ENCODE data around the gene STXBP4.
"Not testable (repeated sequence)": the region's sequence is repeated elsewhere in the genome, so short reads cannot be mapped to it uniquely, and the experiment has no call there.

Gene STXBP4

DNA sequence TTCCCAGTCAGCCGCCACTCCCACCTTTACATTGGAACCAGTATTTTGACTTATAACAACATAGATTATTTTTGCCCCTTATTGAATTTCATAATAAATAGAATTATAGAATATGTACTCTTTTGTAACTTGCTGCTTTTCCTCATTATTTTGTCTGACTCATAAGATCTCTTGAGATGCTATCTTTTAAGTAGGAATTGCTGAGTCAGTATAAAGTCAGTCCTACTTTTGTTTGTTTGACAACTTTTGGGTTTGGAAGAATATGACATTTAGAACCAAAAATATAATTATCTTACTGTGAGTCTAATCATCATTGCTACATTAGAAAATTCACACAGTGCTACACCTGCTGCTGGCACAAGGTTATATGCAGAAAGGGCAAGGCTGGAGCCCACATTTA is 69.7 kb downstream of the STXBP4 start:
- DNase-seq (ENCODE audit: low read depth in 4 of 4, low spot score in 1 of 4) = no peak

DNA sequence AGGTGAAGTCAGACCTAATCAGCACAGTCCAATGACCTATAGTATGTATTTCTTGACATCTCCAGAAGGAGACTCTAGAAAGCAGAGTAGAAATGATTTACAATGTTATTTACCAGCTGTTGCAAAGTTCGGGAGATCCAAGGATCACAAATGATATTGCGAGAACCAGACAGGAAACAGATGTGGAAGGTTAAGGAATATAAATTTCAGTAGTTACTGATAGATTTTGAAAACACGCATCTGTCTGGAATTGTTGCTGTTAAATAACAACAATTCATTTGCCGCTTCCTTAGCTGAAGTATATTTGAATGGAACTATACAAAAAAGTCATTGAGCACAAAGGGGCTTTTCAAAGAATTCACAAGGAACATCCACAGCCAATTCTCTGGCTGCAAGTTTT is 72.0 kb downstream of the STXBP4 start:
- DNase-seq (ENCODE audit: low read depth in 4 of 4, low spot score in 1 of 4) = no peak

DNA sequence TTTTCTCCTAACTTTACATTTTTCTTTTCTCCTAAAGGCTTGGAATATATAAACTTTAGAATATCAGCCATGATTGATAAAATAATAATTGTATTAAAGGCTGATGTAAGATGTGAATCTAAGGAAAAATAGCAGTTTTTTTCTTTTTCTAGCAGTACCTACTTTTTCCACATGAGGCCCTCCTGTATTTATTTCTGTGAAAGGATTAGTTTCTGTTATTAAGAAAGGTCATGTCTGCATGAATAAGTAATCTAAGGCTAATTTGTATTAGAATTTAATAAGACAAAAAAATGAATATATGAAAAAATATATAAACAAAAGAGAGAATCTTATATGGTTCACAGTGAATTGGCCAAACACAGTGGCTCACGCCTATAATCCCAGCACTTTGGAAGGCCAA is 85.3 kb downstream of the STXBP4 start:
- no peak for DNase-seq (ENCODE audit: low read depth in 4 of 4, low spot score in 1 of 4)

DNA sequence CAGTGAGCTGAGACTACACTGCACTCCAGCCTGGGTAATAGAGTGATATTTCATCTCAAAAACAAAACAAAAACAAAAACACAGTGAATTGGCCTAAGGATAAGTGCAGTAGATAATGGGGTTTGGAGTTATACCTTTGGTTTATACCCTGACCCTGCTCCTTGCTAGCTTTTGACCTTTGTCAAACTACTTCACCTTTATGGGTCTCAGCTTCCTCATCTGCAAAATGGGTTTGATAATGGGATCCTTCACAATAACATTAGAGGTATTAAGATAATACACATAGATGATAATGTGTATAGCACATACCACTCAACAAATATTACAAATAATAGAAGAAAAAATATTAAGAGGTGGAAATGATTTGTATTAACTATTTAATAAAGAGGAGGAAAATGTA is 85.9 kb downstream of the STXBP4 start:
- DNase-seq (ENCODE audit: low read depth in 4 of 4, low spot score in 1 of 4) = no peak

DNA sequence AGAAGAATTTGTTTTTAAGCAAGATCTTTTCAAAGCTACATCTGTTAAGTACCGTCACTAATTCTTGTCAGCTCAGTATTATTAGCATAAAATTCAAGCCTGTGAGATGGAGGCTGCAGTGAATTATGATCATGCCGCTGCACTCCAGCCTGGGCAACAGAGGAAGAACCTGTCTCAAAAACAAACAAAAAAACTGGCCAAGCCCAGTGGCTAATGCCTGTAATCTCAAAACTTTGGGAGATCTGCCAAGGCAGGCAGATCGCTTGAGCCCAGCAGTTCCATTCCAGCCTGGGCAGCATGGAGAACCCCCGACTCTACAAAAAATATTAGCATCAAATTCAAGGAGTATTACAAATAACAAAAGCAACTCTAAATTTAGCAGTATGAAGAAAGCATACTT is 88.0 kb downstream of the STXBP4 start:
- no peak for DNase-seq (ENCODE audit: low read depth in 4 of 4, low spot score in 1 of 4)

DNA sequence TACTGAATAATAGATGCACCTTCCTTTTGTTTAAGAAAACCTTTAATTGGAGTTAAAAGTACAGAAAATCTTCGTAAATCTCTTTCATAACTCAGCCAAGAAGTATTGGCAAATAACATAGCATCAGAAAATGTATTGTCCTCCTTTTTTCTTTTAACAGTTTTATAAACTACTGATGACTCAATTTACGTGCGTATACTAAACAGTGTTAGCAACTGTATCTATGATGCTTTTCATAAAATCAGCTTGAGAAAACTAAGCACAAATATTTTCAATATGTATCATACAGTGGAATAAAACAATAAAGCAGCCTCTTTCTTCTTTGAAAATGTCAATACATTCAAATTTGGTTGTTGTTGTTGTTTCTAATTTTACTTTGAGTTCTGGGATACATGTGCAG is 88.6 kb downstream of the STXBP4 start:
- no peak for DNase-seq (ENCODE audit: low read depth in 4 of 4, low spot score in 1 of 4)

DNA sequence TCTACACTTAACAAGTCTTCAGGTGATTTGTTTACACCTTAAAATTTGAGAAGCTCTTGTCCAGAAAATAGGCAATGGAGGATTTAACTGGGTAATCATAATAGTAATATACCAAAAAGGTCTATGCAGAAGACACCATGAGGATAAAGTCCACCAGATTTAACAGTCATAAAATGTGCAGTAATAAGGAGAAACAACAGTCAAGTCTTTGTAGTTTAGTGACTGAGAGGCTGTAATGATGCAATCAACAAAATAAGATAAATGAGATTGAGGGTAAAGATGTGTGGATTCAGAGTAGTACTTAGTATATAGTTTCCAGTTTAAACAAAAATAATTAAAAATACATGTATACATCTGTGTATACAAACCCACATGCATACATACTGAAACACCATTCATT is 91.2 kb downstream of the STXBP4 start:
- DNase-seq (ENCODE audit: low read depth in 4 of 4, low spot score in 1 of 4) = no peak

DNA sequence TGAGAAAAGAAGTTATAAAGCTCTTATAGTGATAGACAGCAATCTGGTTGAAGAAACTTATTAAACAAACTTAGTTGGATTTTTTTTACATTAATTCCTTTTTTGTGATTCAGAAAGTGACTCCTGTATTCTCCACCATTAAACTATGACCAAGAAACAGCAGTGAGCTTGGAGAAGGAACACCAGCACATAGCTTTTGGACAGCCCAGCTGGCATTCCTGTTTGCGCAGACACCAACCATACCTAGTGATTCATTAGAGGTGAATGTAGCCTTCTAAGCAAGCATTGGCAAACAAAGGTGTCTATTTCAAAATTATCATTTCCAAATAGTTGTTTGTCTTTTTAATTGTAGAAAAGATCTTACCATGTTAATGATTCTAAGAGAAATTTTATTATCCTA is 94.4 kb downstream of the STXBP4 start:
- no peak for DNase-seq (ENCODE audit: low read depth in 4 of 4, low spot score in 1 of 4)

DNA sequence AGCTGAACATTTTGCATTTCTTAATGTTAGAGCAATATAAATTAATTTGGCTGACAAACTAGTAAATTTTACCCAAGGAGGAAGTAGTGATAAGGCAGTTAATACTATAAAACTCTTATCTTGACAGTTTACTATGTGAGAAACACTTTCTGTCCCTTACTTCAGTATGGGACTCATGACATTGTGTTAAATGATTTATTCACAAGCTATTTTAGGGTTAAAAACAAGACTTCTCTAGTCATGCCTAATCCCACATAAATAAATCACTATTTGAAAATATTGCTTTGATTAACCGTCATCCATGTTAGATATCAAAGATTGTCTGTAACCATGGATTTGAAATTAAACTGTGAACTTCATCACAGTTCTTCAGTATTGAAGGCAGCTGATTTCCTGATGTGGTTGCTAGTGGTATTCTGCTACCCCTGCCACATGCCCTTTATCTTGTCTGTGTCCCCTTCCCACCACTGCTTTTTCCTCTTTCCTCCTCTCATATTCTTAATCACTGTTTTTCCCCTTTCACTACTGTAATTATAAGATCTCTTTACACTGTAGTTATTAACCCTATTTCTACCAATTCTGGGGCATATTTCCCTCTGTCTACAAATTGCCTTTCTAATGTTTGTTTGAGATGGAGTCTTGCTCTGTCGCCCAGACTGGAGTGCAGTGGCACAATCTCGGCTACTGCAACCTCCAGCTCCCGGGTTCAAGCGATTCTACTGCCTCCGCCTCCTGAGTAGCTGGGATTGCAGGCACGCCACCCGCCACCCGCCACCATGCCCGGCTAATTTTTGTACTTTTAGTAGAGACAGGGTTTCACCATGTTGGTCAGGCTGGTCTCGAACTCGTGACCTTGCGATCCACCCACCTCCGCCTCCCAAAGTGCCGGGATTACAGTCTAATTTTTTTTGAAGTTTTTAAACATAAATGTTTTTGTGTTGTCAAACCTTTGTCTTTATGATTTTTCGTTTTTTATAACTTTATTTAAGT is 95.6 kb downstream of the STXBP4 start:
- no peak for DNase-seq (ENCODE audit: low read depth in 4 of 4, low spot score in 1 of 4)

DNA sequence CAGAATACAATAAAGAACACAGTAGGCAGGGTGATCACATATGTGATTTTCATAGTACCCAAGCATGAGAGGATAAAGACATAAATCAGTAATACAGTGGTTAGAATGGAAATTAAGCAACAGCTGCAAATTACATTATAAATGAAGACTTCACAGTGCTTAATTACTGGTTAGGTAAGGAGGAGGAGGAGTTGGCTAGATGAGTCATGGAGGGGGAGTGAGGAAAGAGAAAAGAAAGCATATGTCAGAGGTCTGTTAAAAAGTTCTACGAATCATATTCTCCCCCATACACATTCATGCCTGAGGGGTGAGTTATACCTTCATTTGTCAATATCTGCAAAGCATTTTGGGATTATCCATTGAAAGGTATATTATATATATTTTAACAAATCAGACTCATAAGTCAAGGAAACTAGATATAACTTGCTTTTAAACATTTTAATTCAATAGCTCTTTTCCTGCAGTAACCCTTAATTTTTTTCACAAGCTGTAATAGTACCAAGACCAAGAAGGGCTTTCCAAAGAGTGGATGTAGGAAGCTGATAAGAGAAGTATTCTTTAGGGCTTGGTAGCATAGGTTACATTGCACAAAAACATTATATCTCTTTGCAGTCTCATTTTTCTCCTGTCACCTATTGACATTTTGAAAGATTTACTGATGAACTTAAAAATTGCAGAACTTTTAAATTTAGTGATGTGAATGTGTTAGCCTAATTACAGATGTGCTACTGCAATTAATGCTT is 99.3 kb downstream of the STXBP4 start:
- DNase-seq (ENCODE audit: low read depth in 4 of 4, low spot score in 1 of 4) = no peak

DNA sequence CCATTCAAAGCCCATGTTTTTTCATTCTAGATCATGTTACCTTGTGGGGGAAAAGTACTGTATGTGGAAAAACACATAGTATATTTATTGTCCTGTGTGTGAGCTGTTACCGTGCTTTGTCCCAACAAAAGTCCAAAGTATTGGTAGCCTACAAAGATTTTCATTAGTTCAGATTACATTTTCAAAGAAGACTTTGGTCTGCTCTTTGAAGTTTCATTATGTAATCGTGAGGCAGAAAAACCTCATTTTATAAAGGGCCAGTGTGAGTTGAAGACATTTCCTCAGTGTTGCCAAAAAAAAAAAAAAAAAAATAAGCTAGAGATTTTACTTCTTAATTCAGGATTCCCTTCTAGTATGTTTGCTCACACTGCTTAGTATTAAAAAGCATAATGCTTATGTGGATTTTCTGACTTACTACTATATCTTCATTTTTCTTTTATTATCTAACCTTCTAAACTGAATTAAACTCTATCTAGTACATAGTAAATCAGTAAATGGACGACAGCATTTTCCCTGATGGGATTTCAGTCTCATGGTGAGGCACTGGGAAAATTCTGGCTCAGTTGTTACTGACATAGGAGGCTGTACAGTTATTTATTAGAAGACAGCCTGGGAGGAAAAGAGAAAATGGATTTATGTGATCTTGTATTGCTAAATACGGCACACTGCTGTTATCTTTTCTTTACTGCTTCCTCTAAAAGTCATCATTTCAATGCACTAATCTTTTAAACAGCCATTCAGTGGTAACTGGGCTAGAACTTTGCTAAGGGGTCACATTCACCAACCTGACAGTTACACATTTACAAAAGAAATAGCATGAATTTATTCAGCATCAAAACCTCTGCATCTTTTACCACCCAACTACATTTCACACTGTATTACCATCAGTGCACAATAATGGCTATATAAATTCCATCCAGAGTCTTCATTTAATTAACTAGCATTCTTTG is 100.6 kb downstream of the STXBP4 start:
- no peak for DNase-seq (ENCODE audit: low read depth in 4 of 4, low spot score in 1 of 4)

DNA sequence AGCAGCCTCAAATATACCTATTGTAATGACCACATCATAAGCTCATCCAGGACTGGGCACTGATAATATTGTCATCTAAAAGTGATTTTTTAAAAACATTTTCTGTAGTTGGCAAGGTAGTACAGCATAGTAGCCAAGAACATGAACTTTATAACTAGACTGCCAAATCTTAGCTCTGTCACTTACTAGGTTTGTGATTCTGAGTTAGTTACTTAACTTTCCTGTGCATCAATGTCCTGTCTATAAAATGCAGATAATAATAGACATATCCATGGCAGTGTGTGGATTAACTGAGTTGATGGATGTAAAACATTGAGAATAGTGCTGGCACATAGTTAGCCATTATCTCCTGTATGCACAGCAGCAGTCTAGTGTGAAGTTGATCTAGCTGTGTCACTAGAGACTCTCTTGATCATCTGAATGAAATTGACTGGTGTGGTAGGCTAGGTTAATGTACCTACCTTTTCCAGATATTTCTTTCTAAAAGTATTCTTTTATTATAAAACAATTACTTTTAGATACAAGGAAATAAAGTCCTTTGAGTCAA is 101.5 kb downstream of the STXBP4 start:
- no peak for DNase-seq (ENCODE audit: low read depth in 4 of 4, low spot score in 1 of 4)

DNA sequence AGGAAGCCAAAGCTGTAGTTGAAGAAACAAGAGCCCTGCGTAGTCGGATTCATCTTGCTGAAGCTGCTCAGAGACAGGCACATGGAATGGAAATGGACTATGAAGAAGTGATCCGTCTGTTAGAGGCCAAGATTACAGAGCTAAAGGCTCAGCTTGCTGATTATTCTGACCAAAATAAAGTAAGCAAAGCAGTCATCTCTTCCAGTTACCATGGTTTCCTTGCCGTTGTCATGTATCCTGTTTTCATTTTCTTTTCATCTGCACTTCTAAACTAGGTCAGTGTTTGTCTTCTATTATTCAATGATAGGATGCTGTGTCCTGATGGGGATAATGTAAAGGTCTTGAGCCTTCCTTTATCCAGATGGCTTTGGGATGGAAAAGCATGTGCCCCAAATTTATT is 104.3 kb downstream of the STXBP4 start:
- no peak for DNase-seq (ENCODE audit: low read depth in 4 of 4, low spot score in 1 of 4)

DNA sequence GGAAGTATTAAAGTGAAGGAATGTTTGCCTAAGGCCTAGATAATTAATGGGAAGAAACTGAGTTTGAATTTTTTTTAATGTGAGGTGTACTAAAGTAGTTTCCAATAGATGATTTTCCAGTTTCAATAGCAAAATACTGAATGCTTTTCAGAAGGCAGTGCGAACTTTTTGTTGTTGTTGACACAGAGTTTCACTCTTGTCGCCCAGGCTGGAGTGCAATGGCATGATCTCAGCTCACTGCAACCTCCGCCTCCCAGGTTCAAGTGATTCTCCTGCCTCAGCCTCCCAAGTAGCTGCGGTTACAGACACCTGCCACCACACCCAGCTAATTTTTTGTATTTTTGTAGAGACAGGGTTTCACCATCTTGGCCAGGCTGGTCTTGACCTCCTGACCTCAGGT is 104.9 kb downstream of the STXBP4 start:
- not testable (repeated sequence) for DNase-seq (ENCODE audit: low read depth in 4 of 4, low spot score in 1 of 4)

DNA sequence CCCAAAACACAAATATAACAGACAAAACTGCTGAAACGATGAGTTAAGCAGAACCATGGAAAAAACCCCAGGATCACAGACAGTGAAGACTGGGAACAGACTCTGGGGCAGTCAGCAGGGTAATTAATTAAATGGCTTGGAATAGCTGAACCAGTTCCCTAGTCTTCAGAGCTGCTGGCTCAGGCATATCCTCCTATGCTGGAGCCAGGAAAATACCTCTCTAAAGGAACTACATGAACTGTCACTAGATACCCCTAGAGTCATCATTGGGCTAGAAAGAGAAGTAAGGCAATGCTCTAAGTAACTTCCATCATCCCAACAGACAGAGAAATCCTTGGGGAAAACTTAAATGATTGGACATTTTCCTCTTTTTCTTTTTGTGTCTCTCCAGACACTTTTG is 113.0 kb downstream of the STXBP4 start:
- no peak for DNase-seq (ENCODE audit: low read depth in 4 of 4, low spot score in 1 of 4)

DNA sequence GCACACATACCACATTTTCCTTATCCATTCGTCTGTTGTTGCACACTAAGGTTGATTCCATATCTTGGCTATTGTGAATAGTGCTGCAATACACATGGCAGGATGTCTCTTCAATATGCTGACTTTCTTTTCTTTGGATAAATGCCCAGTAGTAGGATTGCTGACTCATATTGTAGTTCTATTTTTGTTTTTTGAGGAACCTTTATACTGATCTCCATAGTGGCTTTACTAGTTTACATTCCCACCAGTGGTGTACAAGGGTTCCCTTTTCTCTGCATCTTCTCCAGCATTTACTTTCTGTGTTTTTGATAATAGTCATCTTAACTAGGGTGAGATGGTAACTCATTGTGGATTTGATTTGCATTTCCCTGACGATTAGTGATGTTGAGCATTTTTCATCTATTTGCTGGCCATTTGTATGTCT is 118.1 kb downstream of the STXBP4 start:
- no peak for DNase-seq (ENCODE audit: low read depth in 4 of 4, low spot score in 1 of 4)

DNA sequence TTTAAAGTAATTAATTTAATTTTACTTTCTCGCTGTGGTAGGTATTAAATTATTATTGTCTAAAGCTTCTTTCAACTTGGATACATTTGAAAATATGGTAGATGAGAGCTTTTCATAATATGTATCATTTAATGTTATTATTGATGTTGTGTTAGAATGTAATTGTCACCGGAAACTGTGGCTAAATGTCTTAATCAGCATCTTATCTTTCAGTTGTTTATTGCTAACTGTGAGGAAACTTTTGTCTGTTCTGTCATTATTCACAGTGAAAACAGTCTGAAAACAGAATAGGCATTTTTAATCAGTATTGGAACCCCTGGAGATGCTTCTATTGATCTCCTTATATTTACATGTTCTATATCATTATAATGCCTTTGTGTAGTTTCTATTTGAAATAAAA is 120.7 kb downstream of the STXBP4 start:
- DNase-seq (ENCODE audit: low read depth in 4 of 4, low spot score in 1 of 4) = no peak

DNA sequence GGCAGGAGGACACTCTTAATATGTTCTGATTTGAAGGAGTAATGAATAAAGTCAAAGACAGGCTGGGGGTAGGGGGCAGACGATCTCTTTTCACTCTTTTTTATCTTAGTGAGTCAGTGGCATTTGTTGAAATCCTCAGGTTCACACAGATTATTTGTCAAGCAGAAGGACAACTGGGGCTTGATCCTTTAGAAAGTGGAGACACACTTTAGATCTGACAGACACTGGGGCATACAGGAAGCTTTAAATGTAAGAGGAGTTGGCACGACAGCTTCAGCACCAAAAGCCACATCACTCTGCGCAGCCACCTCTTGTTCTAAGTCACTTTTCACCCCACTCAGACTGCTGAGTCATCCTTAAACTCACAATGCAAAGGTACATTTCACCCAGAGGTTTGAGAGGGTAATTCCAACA is 121.5 kb downstream of the STXBP4 start:
- peak in 2 of 4 experiments; percentile 2 to 7 for DNase-seq (ENCODE audit: low read depth in 4 of 4, low spot score in 1 of 4)

DNA sequence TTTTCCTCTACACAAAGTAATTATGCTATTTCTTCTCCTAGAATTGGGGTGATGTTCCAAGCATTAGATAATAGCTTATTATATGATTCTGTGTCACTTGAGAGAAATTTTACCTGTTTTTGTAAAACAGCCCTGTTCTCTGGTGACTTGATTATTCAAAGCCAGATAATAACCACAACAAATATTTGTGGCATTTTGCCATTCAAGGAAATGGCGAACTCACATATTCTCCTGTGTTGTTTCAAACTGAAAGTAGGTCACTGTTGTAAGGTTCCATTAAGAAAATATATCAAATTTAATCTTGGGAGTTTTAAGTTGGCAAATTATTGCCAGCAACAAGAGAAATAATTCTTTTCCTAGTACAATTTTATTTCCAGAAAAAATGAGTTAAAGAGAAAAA is 124.8 kb downstream of the STXBP4 start:
- no peak for DNase-seq (ENCODE audit: low read depth in 4 of 4, low spot score in 1 of 4)

DNA sequence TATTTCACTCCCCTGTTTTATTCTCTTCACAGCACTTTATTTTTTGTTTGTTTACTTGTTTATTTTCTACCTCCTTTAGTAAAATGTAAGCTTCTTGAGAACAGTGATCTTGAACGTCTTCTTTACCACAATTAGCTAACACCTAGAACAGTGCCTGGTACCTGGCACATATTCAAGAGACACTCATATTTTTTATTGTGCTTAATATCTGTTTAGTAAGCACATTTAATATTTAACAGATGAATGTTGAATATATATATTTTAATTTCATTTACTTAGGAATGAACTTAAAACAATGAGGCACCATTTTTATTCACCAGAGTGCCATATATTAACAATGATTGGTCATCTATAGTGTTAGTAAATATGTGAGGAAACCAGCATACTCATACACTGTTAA is 130.2 kb downstream of the STXBP4 start:
- DNase-seq (ENCODE audit: low read depth in 4 of 4, low spot score in 1 of 4) = no peak

DNA sequence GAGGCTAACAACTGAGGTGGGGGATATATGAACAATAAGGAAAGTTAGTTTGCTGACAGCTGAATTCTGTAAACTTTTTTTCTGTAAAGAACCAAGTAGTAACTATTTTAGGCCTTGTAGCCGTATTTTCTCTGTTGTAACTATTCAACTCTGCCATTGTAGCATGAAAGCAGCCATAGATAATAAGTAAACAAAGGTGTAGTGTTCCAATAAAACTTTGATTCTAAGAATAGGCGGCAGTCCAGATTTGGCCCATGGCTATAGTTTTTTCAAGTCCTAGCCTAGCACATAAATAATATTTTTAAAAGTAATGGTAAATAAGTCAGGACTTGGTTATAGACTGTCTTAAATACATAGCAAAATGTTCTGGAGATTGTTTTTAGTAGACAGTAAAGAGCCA is 142.0 kb downstream of the STXBP4 start:
- DNase-seq (ENCODE audit: low read depth in 4 of 4, low spot score in 1 of 4) = no peak

Data from stimulated activated CD4-positive, alpha-beta T cell treated with anti-CD3 and anti-CD28 coated beads, Interleukin-1b, Interleukin-23, amount 100 ng/mL, for 24 hours (primary cell).